ENCODE measurements around the gene ARL10.
"Not testable (repeated sequence)": the region's sequence is repeated elsewhere in the genome, so short reads cannot be mapped to it uniquely, and the experiment has no call there.

ARL10 gene

GRCh38 chr5:176407456-176408251, 42.4 kb downstream of the ARL10 start:
- Histone ChIP-seq H3K27me3 (ENCODE audit: control insufficient read depth, insufficient read depth, low read length) (no peaks in the 10 kb centered on the region), H3K9me3 (replicated peaks; ENCODE audit: low read length) (no peaks in the 10 kb centered on the region), H3K36me3 (ENCODE audit: insufficient read depth, low read length) (peaks cover 32% of the 10 kb centered on the region)

GRCh38 chr5:176408252-176408573, 42.9 kb downstream of the ARL10 start:
- H3K4me1 ChIP-seq (ENCODE audit: control insufficient read depth, insufficient read depth, low read length): peaks cover 26% of the 10 kb centered on the region
- not testable (repeated sequence) for H3K9me3 ChIP-seq (replicated peaks; ENCODE audit: low read length); H3K4me3 ChIP-seq (ENCODE audit: low read length); H3K27me3 ChIP-seq (ENCODE audit: control insufficient read depth, insufficient read depth, low read length); H3K9ac ChIP-seq (ENCODE audit: low read depth, low read length); H3K4me2 ChIP-seq (ENCODE audit: low read length)
- H3K36me3 ChIP-seq (ENCODE audit: insufficient read depth, low read length): peaks cover 32% of the 10 kb centered on the region

More at GRCh38 chr5:176407456-176408251, 42.4 kb downstream of the ARL10 start:
- Histone ChIP-seq H3K4me1 (ENCODE audit: control insufficient read depth, insufficient read depth, low read length) (peaks cover 20% of the 10 kb centered on the region), H3K4me3 (ENCODE audit: low read length) (no peak overlapping the region), H3K9ac (ENCODE audit: low read depth, low read length) (no peak overlapping the region), H3K4me2 (ENCODE audit: low read length) (no peak overlapping the region)

GRCh38 chr5:176408590-176408989, 43.3 kb downstream of the ARL10 start:
- no peaks in the 10 kb centered on the region for H3K27me3 ChIP-seq (ENCODE audit: control insufficient read depth, insufficient read depth, low read length)
- H3K4me3 ChIP-seq (ENCODE audit: low read length): no peak overlapping the region
- no peak overlapping the region for H3K9ac ChIP-seq (ENCODE audit: low read depth, low read length)
- H3K9me3 ChIP-seq (replicated peaks; ENCODE audit: low read length): no peaks in the 10 kb centered on the region
- H3K4me1 ChIP-seq (ENCODE audit: control insufficient read depth, insufficient read depth, low read length): peaks cover 30% of the 10 kb centered on the region
- H3K4me2 ChIP-seq (ENCODE audit: low read length): no peak overlapping the region
- peaks cover 32% of the 10 kb centered on the region for H3K36me3 ChIP-seq (ENCODE audit: insufficient read depth, low read length)

GRCh38 chr5:176409765-176410164, 44.5 kb downstream of the ARL10 start:
- Histone ChIP-seq H3K27me3 (ENCODE audit: control insufficient read depth, insufficient read depth, low read length) (no peaks in the 10 kb centered on the region), H3K4me1 (ENCODE audit: control insufficient read depth, insufficient read depth, low read length) (peaks cover 41% of the 10 kb centered on the region), H3K9me3 (replicated peaks; ENCODE audit: low read length) (no peaks in the 10 kb centered on the region), H3K36me3 (ENCODE audit: insufficient read depth, low read length) (peaks cover 26% of the 10 kb centered on the region), H3K9ac (ENCODE audit: low read depth, low read length) (no peak overlapping the region), H3K4me2 (ENCODE audit: low read length) (no peak overlapping the region), H3K4me3 (ENCODE audit: low read length) (no peak overlapping the region)

- H3K4me3 ChIP-seq (ENCODE audit: low read length): no peak overlapping the region
- no peaks in the 10 kb centered on the region for H3K27me3 ChIP-seq (ENCODE audit: control insufficient read depth, insufficient read depth, low read length)
- H3K4me1 ChIP-seq (ENCODE audit: control insufficient read depth, insufficient read depth, low read length): peaks cover 50% of the 10 kb centered on the region
- H3K4me2 ChIP-seq (ENCODE audit: low read length): no peak overlapping the region
- H3K9me3 ChIP-seq (replicated peaks; ENCODE audit: low read length): no peaks in the 10 kb centered on the region
- peaks cover 23% of the 10 kb centered on the region for H3K36me3 ChIP-seq (ENCODE audit: insufficient read depth, low read length)
- no peak overlapping the region for H3K9ac ChIP-seq (ENCODE audit: low read depth, low read length)
Observed at GRCh38 chr5:176410486-176411180, 45.3 kb downstream of the ARL10 start.

GRCh38 chr5:176412517-176413254, 47.4 kb downstream of the ARL10 start:
- peaks cover 57% of the 10 kb centered on the region for H3K4me1 ChIP-seq (ENCODE audit: control insufficient read depth, insufficient read depth, low read length)

GRCh38 chr5:176413255-176413565, 47.9 kb downstream of the ARL10 start:
- peak overlapping the region; percentile 31 for H3K9ac ChIP-seq (ENCODE audit: low read depth, low read length)
- H3K4me3 ChIP-seq (ENCODE audit: low read length): peak overlapping the region; percentile 29
- peaks cover 57% of the 10 kb centered on the region for H3K4me1 ChIP-seq (ENCODE audit: control insufficient read depth, insufficient read depth, low read length)

More at GRCh38 chr5:176412517-176413254, 47.4 kb downstream of the ARL10 start:
- peak overlapping the region; percentile 92 for H3K4me2 ChIP-seq (ENCODE audit: low read length)
- H3K36me3 ChIP-seq (ENCODE audit: insufficient read depth, low read length): peaks cover 11% of the 10 kb centered on the region
- no peaks in the 10 kb centered on the region for H3K27me3 ChIP-seq (ENCODE audit: control insufficient read depth, insufficient read depth, low read length)
- no peaks in the 10 kb centered on the region for H3K9me3 ChIP-seq (replicated peaks; ENCODE audit: low read length)
- H3K9ac ChIP-seq (ENCODE audit: low read depth, low read length): no peak overlapping the region
- peak overlapping the region; percentile 29 for H3K4me3 ChIP-seq (ENCODE audit: low read length)

GRCh38 chr5:176413709-176414191, 48.5 kb downstream of the ARL10 start:
- peak overlapping the region; percentile 31 for H3K9ac ChIP-seq (ENCODE audit: low read depth, low read length)
- peak overlapping the region; percentile 92 for H3K4me2 ChIP-seq (ENCODE audit: low read length)
- peaks cover 5% of the 10 kb centered on the region for H3K36me3 ChIP-seq (ENCODE audit: insufficient read depth, low read length)
- no peaks in the 10 kb centered on the region for H3K27me3 ChIP-seq (ENCODE audit: control insufficient read depth, insufficient read depth, low read length)
- no peaks in the 10 kb centered on the region for H3K9me3 ChIP-seq (replicated peaks; ENCODE audit: low read length)
- H3K4me1 ChIP-seq (ENCODE audit: control insufficient read depth, insufficient read depth, low read length): peaks cover 57% of the 10 kb centered on the region
- peak overlapping the region; percentile 29 for H3K4me3 ChIP-seq (ENCODE audit: low read length)

More at GRCh38 chr5:176413255-176413565, 47.9 kb downstream of the ARL10 start:
- Histone ChIP-seq H3K4me2 (ENCODE audit: low read length) (peak overlapping the region; percentile 92), H3K36me3 (ENCODE audit: insufficient read depth, low read length) (peaks cover 8% of the 10 kb centered on the region), H3K27me3 (ENCODE audit: control insufficient read depth, insufficient read depth, low read length) (no peaks in the 10 kb centered on the region), H3K9me3 (replicated peaks; ENCODE audit: low read length) (no peaks in the 10 kb centered on the region)

GRCh38 chr5:176414704-176415103, 49.4 kb downstream of the ARL10 start:
- H3K4me3 ChIP-seq (ENCODE audit: low read length): peak overlapping the region; percentile 96
- H3K36me3 ChIP-seq (ENCODE audit: insufficient read depth, low read length): peaks cover 1% of the 10 kb centered on the region
- no peaks in the 10 kb centered on the region for H3K9me3 ChIP-seq (replicated peaks; ENCODE audit: low read length)
- no peaks in the 10 kb centered on the region for H3K27me3 ChIP-seq (ENCODE audit: control insufficient read depth, insufficient read depth, low read length)
- H3K4me1 ChIP-seq (ENCODE audit: control insufficient read depth, insufficient read depth, low read length): peaks cover 57% of the 10 kb centered on the region
- H3K9ac ChIP-seq (ENCODE audit: low read depth, low read length): peak overlapping the region; percentile 42
- H3K4me2 ChIP-seq (ENCODE audit: low read length): peak overlapping the region; percentile 92

- no peaks in the 10 kb centered on the region for H3K9me3 ChIP-seq (replicated peaks; ENCODE audit: low read length)
- H3K36me3 ChIP-seq (ENCODE audit: insufficient read depth, low read length): no peaks in the 10 kb centered on the region
- peaks cover 57% of the 10 kb centered on the region for H3K4me1 ChIP-seq (ENCODE audit: control insufficient read depth, insufficient read depth, low read length)
- peak overlapping the region; percentile 94 for H3K9ac ChIP-seq (ENCODE audit: low read depth, low read length)
- peaks cover 4% of the 10 kb centered on the region for H3K27me3 ChIP-seq (ENCODE audit: control insufficient read depth, insufficient read depth, low read length)
- H3K4me3 ChIP-seq (ENCODE audit: low read length): peak overlapping the region; percentile 96
- H3K4me2 ChIP-seq (ENCODE audit: low read length): peak overlapping the region; percentile 92
Observed at GRCh38 chr5:176415240-176415951, 50.1 kb downstream of the ARL10 start.
